NOMO-1 treated with DMSO at 0.1 percent for 48 hours (cell line): ENCODE measurements around the gene SYN1.
A peak's percentile ranks its signal among the peaks of the same experiment; 100 is the strongest.

ENCODE experiments used
- DNase-seq: peaks from one replicate; lab custom pipeline; 2025; ENCODE audit not compliant: unreplicated experiment; lab: John Stamatoyannopoulos, UW

The SYN1 gene

GRCh38 chrX:47539860-47540259 is 79.8 kb downstream of the SYN1 start:
- no peak for DNase-seq

GRCh38 chrX:47530049-47530448 is 89.6 kb downstream of the SYN1 start:
- DNase-seq: peak; percentile 40

GRCh38 chrX:47529548-47529947 is 90.1 kb downstream of the SYN1 start:
- no peak for DNase-seq

- DNase-seq: no peak
Measured at GRCh38 chrX:47523713-47524166, 95.9 kb downstream of the SYN1 start.

- peak; percentile 51 for DNase-seq
Measured at GRCh38 chrX:47523297-47523696, 96.4 kb downstream of the SYN1 start.
